Measurements from ENCODE around the gene PRCC. TPM values are rescaled to one million over a fixed set of nuclear protein-coding genes. Genes with fewer than 3 reads are reported as not detected.

PRCC gene
- total and polyA plus RNA-seq, 2 of the 8 experiments (the other 6 are each of a cell fraction or from before 2014, with no cell fraction given) = 95.2 to 115 TPM

- TF ChIP-seq TEAD4 (IDR thresholded peaks at IDR 0.05; ENCODE audit: low read depth, low read length) (no peak), TCF12 (IDR thresholded peaks at IDR 0.05; ENCODE audit: low read depth, low read length) (no peak), TAF7 (optimal IDR thresholded peaks at IDR 0.05; ENCODE audit: borderline replicate concordance, low read depth, low read length) (peak; percentile 67), ATF3 (IDR thresholded peaks at IDR 0.05; ENCODE audit: insufficient read depth, low read depth, low read length) (peak; percentile 35; the same call in 1 of the 2 replicates), CREB1 (IDR thresholded peaks at IDR 0.05) (peak; percentile 84), TAF1 (IDR thresholded peaks at IDR 0.05; ENCODE audit: low read depth, low read length) (peak; percentile 82), SIN3A (conservative IDR thresholded peaks at IDR 0.05 in 1 of 2, IDR thresholded peaks at IDR 0.05 in 1 of 2; ENCODE audit: low read depth in 1 of 2, low read length in 2 of 2) (0 out of 4 replicates have a peak, but pooled peaks of 1 of the 2 experiments have one; percentile 30), SIX5 (IDR thresholded peaks at IDR 0.05; ENCODE audit: low read depth, low read length) (no peak), E2F6 (IDR thresholded peaks at IDR 0.05) (peak; percentile 26), RAD21 (IDR thresholded peaks at IDR 0.05 in 1 of 2, conservative IDR thresholded peaks at IDR 0.05 in 1 of 2; ENCODE audit: low read depth in 2 of 2, low read length in 2 of 2) (no peak)
These were observed 39.3 kb upstream of the PRCC start, which contains the start of gene METTL25B (continued) for GRCh38 chr1:156727926-156728598.
